ENCODE data around the gene MDH2. TPM values are rescaled to one million over a fixed set of nuclear protein-coding genes. Genes with fewer than 3 reads are reported as not detected.
"Not testable (repeated sequence)": the region's sequence is repeated elsewhere in the genome, so short reads cannot be mapped to it uniquely, and the experiment has no call there.

The MDH2 gene
- total RNA-seq, 1 donor from 2014 or later, result 202 TPM

- no peak for TF ChIP-seq EZH2 (IDR thresholded peaks at IDR 0.05; ENCODE audit: insufficient read depth, low read length)
- no peak for TF ChIP-seq CTCF (IDR thresholded peaks at IDR 0.05; ENCODE audit: insufficient read depth, low read depth, low read length)
- FAIRE-seq, result no peak
Measured at GRCh38 chr7:76002139-76002538, 45.8 kb upstream of the MDH2 start.

GRCh38 chr7:76002822-76003221, 45.1 kb upstream of the MDH2 start:
- DNase-seq (ENCODE audit: low read depth) (no peak), FAIRE-seq (no peak)
- Histone ChIP-seq H3K79me2 (ENCODE audit: insufficient read depth, low read length) (no peaks in the 10 kb centered on the region), H4K20me1 (ENCODE audit: insufficient read depth, low read length) (peaks cover 11% of the 10 kb centered on the region), H3K27ac (ENCODE audit: low read depth, low read length) (no peak overlapping the region), H3K9me3 (ENCODE audit: insufficient read depth, low read depth, low read length) (no peaks in the 10 kb centered on the region), H3K4me2 (ENCODE audit: low read length) (no peak overlapping the region), H3K4me3 (ENCODE audit: insufficient read depth, low read depth, low read length) (no peak overlapping the region), H3K27me3 (ENCODE audit: insufficient read depth, low read length) (no peaks in the 10 kb centered on the region), H2AFZ (ENCODE audit: low read depth, low read length) (no peak overlapping the region), H3K4me1 (ENCODE audit: insufficient read depth, low read length) (no peaks in the 10 kb centered on the region), H3K9ac (ENCODE audit: low read length) (no peak overlapping the region), H3K36me3 (ENCODE audit: insufficient read depth, low read length) (peaks cover 4% of the 10 kb centered on the region)
- no peak overlapping the region for H3K4me3 Mint-ChIP-seq (ENCODE audit: unreplicated experiment)
- TF ChIP-seq EZH2 (IDR thresholded peaks at IDR 0.05; ENCODE audit: insufficient read depth, low read length) (no peak), CTCF (IDR thresholded peaks at IDR 0.05; ENCODE audit: insufficient read depth, low read depth, low read length) (no peak)
- H3K9me3 Mint-ChIP-seq (ENCODE audit: unreplicated experiment), result no peaks in the 10 kb centered on the region
- H3K27me3 Mint-ChIP-seq (ENCODE audit: low read depth, unreplicated experiment), result no peaks in the 10 kb centered on the region
- no peaks in the 10 kb centered on the region for H3K4me1 Mint-ChIP-seq (ENCODE audit: low read depth, unreplicated experiment)
- H3K36me3 Mint-ChIP-seq (ENCODE audit: low read depth, unreplicated experiment), result peaks cover 21% of the 10 kb centered on the region
- no peak overlapping the region for H3K27ac Mint-ChIP-seq (ENCODE audit: unreplicated experiment)

More at GRCh38 chr7:76002139-76002538, 45.8 kb upstream of the MDH2 start:
- no peak overlapping the region for H3K27ac ChIP-seq (ENCODE audit: low read depth, low read length)
- no peak overlapping the region for H3K9ac ChIP-seq (ENCODE audit: low read length)
- no peak overlapping the region for H3K4me3 ChIP-seq (ENCODE audit: insufficient read depth, low read depth, low read length)
- H3K4me3 Mint-ChIP-seq (ENCODE audit: unreplicated experiment), result no peak overlapping the region
- no peak overlapping the region for H2AFZ ChIP-seq (ENCODE audit: low read depth, low read length)
- no peaks in the 10 kb centered on the region for H3K27me3 ChIP-seq (ENCODE audit: insufficient read depth, low read length)
- no peaks in the 10 kb centered on the region for H3K4me1 ChIP-seq (ENCODE audit: insufficient read depth, low read length)
- no peak overlapping the region for H3K4me2 ChIP-seq (ENCODE audit: low read length)
- no peak for DNase-seq (ENCODE audit: low read depth)
- H3K9me3 ChIP-seq (ENCODE audit: insufficient read depth, low read depth, low read length), result no peaks in the 10 kb centered on the region
- H4K20me1 ChIP-seq (ENCODE audit: insufficient read depth, low read length), result peaks cover 6% of the 10 kb centered on the region
- H3K9me3 Mint-ChIP-seq (ENCODE audit: unreplicated experiment), result no peaks in the 10 kb centered on the region
- H3K79me2 ChIP-seq (ENCODE audit: insufficient read depth, low read length), result no peaks in the 10 kb centered on the region
- no peaks in the 10 kb centered on the region for H3K27me3 Mint-ChIP-seq (ENCODE audit: low read depth, unreplicated experiment)
- no peak overlapping the region for H3K27ac Mint-ChIP-seq (ENCODE audit: unreplicated experiment)
- peaks cover 21% of the 10 kb centered on the region for H3K36me3 Mint-ChIP-seq (ENCODE audit: low read depth, unreplicated experiment)
- peaks cover 6% of the 10 kb centered on the region for H3K36me3 ChIP-seq (ENCODE audit: insufficient read depth, low read length)
- H3K4me1 Mint-ChIP-seq (ENCODE audit: low read depth, unreplicated experiment), result no peaks in the 10 kb centered on the region

GRCh38 chr7:76003351-76003750, 44.6 kb upstream of the MDH2 start:
- H4K20me1 ChIP-seq (ENCODE audit: insufficient read depth, low read length), result peaks cover 11% of the 10 kb centered on the region
- H3K4me1 Mint-ChIP-seq (ENCODE audit: low read depth, unreplicated experiment), result no peaks in the 10 kb centered on the region
- no peaks in the 10 kb centered on the region for H3K4me1 ChIP-seq (ENCODE audit: insufficient read depth, low read length)
- no peak overlapping the region for H3K4me2 ChIP-seq (ENCODE audit: low read length)
- H3K79me2 ChIP-seq (ENCODE audit: insufficient read depth, low read length), result no peaks in the 10 kb centered on the region
- no peaks in the 10 kb centered on the region for H3K9me3 ChIP-seq (ENCODE audit: insufficient read depth, low read depth, low read length)
- H3K27ac ChIP-seq (ENCODE audit: low read depth, low read length), result no peak overlapping the region
- H3K27me3 Mint-ChIP-seq (ENCODE audit: low read depth, unreplicated experiment), result no peaks in the 10 kb centered on the region
- H3K36me3 Mint-ChIP-seq (ENCODE audit: low read depth, unreplicated experiment), result peaks cover 20% of the 10 kb centered on the region
- TF ChIP-seq EZH2 (IDR thresholded peaks at IDR 0.05; ENCODE audit: insufficient read depth, low read length) (no peak), CTCF (IDR thresholded peaks at IDR 0.05; ENCODE audit: insufficient read depth, low read depth, low read length) (no peak)
- DNase-seq (ENCODE audit: low read depth) (no peak), FAIRE-seq (no peak)
- no peak overlapping the region for H2AFZ ChIP-seq (ENCODE audit: low read depth, low read length)
- no peak overlapping the region for H3K4me3 Mint-ChIP-seq (ENCODE audit: unreplicated experiment)
- no peaks in the 10 kb centered on the region for H3K9me3 Mint-ChIP-seq (ENCODE audit: unreplicated experiment)
- H3K27ac Mint-ChIP-seq (ENCODE audit: unreplicated experiment), result no peak overlapping the region
- no peak overlapping the region for H3K9ac ChIP-seq (ENCODE audit: low read length)
- peaks cover 4% of the 10 kb centered on the region for H3K36me3 ChIP-seq (ENCODE audit: insufficient read depth, low read length)
- no peak overlapping the region for H3K4me3 ChIP-seq (ENCODE audit: insufficient read depth, low read depth, low read length)
- H3K27me3 ChIP-seq (ENCODE audit: insufficient read depth, low read length), result no peaks in the 10 kb centered on the region

- H3K36me3 Mint-ChIP-seq (ENCODE audit: low read depth, unreplicated experiment), result peaks cover 20% of the 10 kb centered on the region
- FAIRE-seq; H3K36me3 ChIP-seq (ENCODE audit: insufficient read depth, low read length); H3K4me3 ChIP-seq (ENCODE audit: insufficient read depth, low read depth, low read length); H3K4me3 Mint-ChIP-seq (ENCODE audit: unreplicated experiment); H3K4me1 Mint-ChIP-seq (ENCODE audit: low read depth, unreplicated experiment); H3K9ac ChIP-seq (ENCODE audit: low read length); H3K9me3 Mint-ChIP-seq (ENCODE audit: unreplicated experiment); H3K27ac Mint-ChIP-seq (ENCODE audit: unreplicated experiment); H3K4me1 ChIP-seq (ENCODE audit: insufficient read depth, low read length); H3K27me3 ChIP-seq (ENCODE audit: insufficient read depth, low read length); H2AFZ ChIP-seq (ENCODE audit: low read depth, low read length); DNase-seq (ENCODE audit: low read depth); H3K9me3 ChIP-seq (ENCODE audit: insufficient read depth, low read depth, low read length); H3K27me3 Mint-ChIP-seq (ENCODE audit: low read depth, unreplicated experiment); H3K4me2 ChIP-seq (ENCODE audit: low read length); H3K27ac ChIP-seq (ENCODE audit: low read depth, low read length); H3K79me2 ChIP-seq (ENCODE audit: insufficient read depth, low read length): not testable (repeated sequence)
- peaks cover 15% of the 10 kb centered on the region for H4K20me1 ChIP-seq (ENCODE audit: insufficient read depth, low read length)
Measured at GRCh38 chr7:76005004-76005403, 42.9 kb upstream of the MDH2 start.
